Naive thymus-derived CD8-positive, alpha-beta T cell (primary cell): ENCODE data around the gene PKP3. TPM values are rescaled to one million over a fixed set of nuclear protein-coding genes. Genes with fewer than 3 reads are reported as not detected.
"Not testable (repeated sequence)": the region's sequence is repeated elsewhere in the genome, so short reads cannot be mapped to it uniquely, and the experiment has no call there.

Source experiments
- ATAC-seq, 2 donors: fragments of 150-1000 bp; cut with Tn5 transposase in 1 of 2; sonication (Bioruptor Pico), chemical (Tn5 transposase) in 1 of 2; 1 replicate in 1 of 2; 2 replicates in 1 of 2; pipeline ENCODE4 v1.10.0; 2021; ENCODE audit warnings: mild to moderate bottlenecking in 2 of 2, moderate library complexity in 2 of 2
- POLR2A ChIA-PET: fragments of 350-600 bp; sonication (Branson Sonifier 250); formaldehyde crosslinking; loops from one replicate; lab custom pipeline; 2021; ENCODE audit warnings: antibody characterized with exemption; lab: Charles Lee
- DNase-seq, 10 donors: peaks; one replicate each; pipeline versions ENCODE4 v3.0.0 to v3.0.0-alpha.2; 2020 to 2022
- H3K27ac Mint-ChIP-seq, 10 donors: one replicate each; pipeline ENCODE4 v1.8.0; 2020 to 2022; ENCODE audit warnings: mild to moderate bottlenecking in 10 of 10, mixed read lengths in 10 of 10, moderate library complexity in 4 of 10, inconsistent platforms in 1 of 10
- H3K27me3 Mint-ChIP-seq, 5 donors: one replicate each; pipeline ENCODE4 v1.8.0; 2021 to 2022; ENCODE audit warnings: mixed read lengths in 5 of 5
- H3K36me3 Mint-ChIP-seq, 3 donors: one replicate each; pipeline ENCODE4 v1.8.0; 2020 to 2022; ENCODE audit warnings: mixed read lengths in 3 of 3, mild to moderate bottlenecking in 2 of 3, inconsistent platforms in 1 of 3
- H3K4me1 Mint-ChIP-seq, 4 donors: one replicate each; pipeline ENCODE4 v1.8.0; 2021 to 2022; ENCODE audit warnings: mixed read lengths in 4 of 4
- H3K4me3 Mint-ChIP-seq, 10 donors: one replicate each; pipeline ENCODE4 v1.8.0; 2020 to 2022; ENCODE audit warnings: mild to moderate bottlenecking in 10 of 10, mixed read lengths in 10 of 10, moderate library complexity in 6 of 10, inconsistent platforms in 1 of 10
- H3K9me3 Mint-ChIP-seq, 9 donors: one replicate each; pipeline ENCODE4 v1.8.0; 2020 to 2022; ENCODE audit warnings: mixed read lengths in 9 of 9, mild to moderate bottlenecking in 3 of 9, inconsistent platforms in 1 of 9, moderate library complexity in 1 of 9
- polyA plus RNA-seq, 3 donors: library from polyadenylated mRNA; unstranded; fragments of 300-500 nt; fragmentation: Illumina TruSeq; gene quantifications; one replicate each; pipeline ENCODE4 v1.2.3, GENCODE V29; 2021
- total RNA-seq, 8 experiments: library from RNA in 2 of 8; stranded (reverse) in 2 of 8; gene quantifications; one replicate each; pipeline ENCODE4 v1.2.3 and lab custom pipeline; 2021 to 2026

The PKP3 gene
- total and polyA plus RNA-seq, 5 experiments from 2014 or later: 0.15 to 0.47 (median 0.23) TPM; not detected in 1

DNA sequence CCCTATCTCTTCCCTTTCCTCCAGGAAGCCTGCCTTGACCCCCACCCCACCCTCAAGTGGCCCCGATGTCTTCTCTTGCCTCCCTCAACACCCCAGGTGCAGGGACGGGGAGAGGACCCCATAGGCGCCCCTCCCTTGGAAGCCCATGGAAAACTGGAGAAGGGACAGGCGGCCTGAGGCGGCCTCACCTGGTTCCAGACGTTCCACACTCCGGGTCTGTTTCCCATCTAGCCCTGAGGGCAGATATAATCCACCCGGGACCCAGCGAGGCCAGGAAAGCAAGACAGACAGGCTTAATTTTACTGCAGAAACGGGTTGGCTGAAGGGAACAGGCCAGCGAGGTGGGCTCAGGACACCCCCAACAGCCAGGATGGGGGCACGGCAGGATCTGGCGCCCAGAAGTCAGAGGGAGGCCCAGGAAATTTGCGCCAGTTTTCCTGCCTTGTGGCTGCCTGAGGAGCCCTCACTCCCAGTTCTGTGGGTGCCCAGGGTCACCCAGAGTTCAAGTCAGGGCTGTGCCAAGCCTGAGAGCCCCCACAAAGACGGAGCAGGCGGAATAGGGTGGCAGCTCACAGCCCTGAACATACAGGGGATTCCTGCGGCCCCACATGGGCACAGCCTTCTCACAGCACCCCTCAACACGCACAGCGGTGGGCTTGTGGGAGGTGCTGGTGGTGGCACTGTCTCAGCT, 23.8 kb downstream of the PKP3 start:
- DNase-seq (peak in 2 of 10 donors; percentile 1 to 12), ATAC-seq (no peak)
- Mint-ChIP-seq H3K27ac (peak overlapping the region in 8 of 10 donors; percentile 32 to 90 (median 65)), H3K36me3 (peaks cover 0 to 3% (median 0%) of the 10 kb centered on the region in 3 donors), H3K4me1 (peaks cover 9 to 41% (median 29%) of the 10 kb centered on the region in 4 donors), H3K9me3 (no peaks in the 10 kb centered on the region), H3K4me3 (peak overlapping the region; percentile 66 to 94 (median 74)), H3K27me3 (no peaks in the 10 kb centered on the region)
- POLR2A ChIA-PET: interaction anchor here (1.2 to 7.9 kb wide), 7 partner anchors 8 to 210 kb away, joined by 3 to 144 read pairs (median 15); partner anchors contain the start of genes ANO9, BET1L, PTDSS2 and RIC8A

GRCh38 chr11:418343-419247, 24.6 kb downstream of the PKP3 start:
- Mint-ChIP-seq H3K27me3 (no peaks in the 10 kb centered on the region), H3K4me3 (peak overlapping the region in 5 of 10 donors; percentile 25 to 80 (median 58)), H3K36me3 (peaks cover 0 to 3% (median 2%) of the 10 kb centered on the region in 3 donors), H3K27ac (peak overlapping the region in 6 of 10 donors; percentile 18 to 75 (median 42)), H3K9me3 (no peaks in the 10 kb centered on the region), H3K4me1 (peaks cover 5 to 33% (median 23%) of the 10 kb centered on the region in 4 donors)
- ATAC-seq (no peak), DNase-seq (peak in 2 of 10 donors; percentile 1 to 4)
- POLR2A ChIA-PET: interaction anchor here (5.2 to 7.9 kb wide), 2 partner anchors 22 to 30 kb away, joined by 52 to 144 read pairs; partner anchors contain the start of genes ANO9 and PTDSS2

DNA sequence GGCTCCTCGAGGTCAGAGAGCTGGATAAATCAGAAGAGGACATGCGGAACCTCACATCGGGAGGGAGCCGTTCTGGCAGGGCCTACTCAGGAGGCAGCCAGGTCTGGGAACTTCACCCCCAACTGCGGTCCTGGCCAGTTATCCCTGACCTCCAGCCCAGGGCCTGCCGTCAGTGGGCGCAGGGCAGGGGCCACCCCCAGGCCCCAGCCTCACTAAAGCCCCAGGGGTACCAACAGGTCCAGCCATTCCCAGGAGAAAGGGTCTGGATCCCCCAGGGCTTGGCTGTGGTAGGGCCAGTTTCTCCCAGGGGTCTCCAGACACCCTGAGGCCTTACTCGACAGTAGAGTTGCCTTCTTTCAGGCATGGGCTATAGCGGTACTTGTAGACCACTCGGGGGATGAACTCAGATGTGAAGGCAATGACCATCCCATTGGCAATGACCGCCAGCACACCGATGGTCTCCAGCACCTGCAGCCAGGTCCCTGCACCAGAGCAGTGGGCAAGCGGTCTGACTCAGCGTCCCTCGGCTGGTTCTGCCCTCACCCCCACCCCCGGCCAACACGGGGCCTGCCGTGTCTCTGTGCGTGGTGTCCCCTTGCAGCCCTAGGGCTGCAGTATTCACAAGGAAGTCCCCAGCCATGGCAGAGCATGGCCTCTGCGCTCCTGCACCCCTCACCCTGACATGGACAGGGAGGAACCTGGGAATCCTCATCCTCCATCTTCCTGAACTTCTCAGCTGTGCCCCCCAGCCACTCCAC, 25.4 kb downstream of the PKP3 start:
- peaks cover 0 to under 1% (median 0%) of the 10 kb centered on the region in 9 donors for H3K9me3 Mint-ChIP-seq
- peaks cover 3 to 28% (median 20%) of the 10 kb centered on the region in 4 donors for H3K4me1 Mint-ChIP-seq
- H3K4me3 Mint-ChIP-seq: no peak overlapping the region
- POLR2A ChIA-PET: no interaction called here
- peak overlapping the region in 2 of 10 donors; percentile 18 to 31 for H3K27ac Mint-ChIP-seq
- peaks cover 3 to 4% (median 3%) of the 10 kb centered on the region in 3 donors for H3K36me3 Mint-ChIP-seq
- ATAC-seq (no peak), DNase-seq (peak in 2 of 10 donors; percentile 0 to 3)
- no peaks in the 10 kb centered on the region for H3K27me3 Mint-ChIP-seq

DNA sequence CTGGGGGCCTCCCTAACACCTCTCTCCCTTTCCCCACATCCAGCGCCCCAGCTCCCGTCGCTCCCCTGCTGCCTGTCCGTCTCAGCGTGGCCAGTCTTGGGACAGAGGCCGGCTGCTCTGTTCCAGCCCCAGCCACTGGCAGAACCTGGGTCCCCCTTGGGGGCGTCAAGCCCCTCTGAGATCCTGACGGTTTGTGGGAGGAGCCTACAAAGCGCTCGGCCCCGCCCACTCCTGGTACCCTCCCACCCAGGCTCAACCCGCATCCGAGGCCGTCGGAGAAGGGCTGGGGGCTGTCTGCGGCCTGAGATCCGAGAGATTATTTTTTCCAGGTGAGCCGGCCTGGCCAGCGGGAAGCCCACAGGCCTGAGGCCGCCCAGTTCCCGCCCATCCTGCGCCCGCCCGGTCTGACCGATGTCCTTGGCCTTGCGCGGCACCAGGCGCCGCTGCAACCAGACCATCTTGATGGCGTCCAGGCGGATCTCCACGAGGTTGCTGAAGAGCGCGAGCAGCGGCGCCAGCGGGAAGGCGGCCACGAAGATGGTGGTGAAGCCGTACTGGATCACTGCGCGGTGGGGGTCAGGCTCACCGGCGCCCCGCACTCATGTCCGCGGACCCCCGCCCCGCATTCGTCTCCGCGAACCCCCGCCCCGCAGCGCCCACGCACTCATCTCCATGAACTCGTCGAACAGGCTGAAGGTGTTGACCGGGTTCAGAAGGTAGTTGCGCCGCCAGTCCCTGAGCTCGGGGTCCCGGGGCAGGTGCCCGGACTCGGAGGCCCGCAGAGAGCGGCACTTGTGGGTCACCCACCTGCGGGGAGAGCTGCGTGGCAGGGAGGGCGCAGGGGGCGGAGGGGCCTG, 26.3 kb downstream of the PKP3 start:
- ATAC-seq (no peak), DNase-seq (peak in 3 of 10 donors; percentile 0 to 52 (median 7))
- Mint-ChIP-seq H3K9me3 (peaks cover 0 to 4% (median 0%) of the 10 kb centered on the region in 9 donors), H3K4me3 (no peak overlapping the region), H3K27ac (no peak overlapping the region), H3K27me3 (no peaks in the 10 kb centered on the region), H3K36me3 (peaks cover 6 to 9% (median 9%) of the 10 kb centered on the region in 3 donors), H3K4me1 (peaks cover 4 to 20% (median 14%) of the 10 kb centered on the region in 4 donors)
- POLR2A ChIA-PET: no interaction called here

- POLR2A ChIA-PET: interaction anchor here (1.1 kb wide), 1 partner anchor 9 kb away, joined by 3 read pairs; no protein-coding TSS in a partner anchor
- Mint-ChIP-seq H3K36me3 (peaks cover 11% of the 10 kb centered on the region in 3 donors), H3K4me3 (no peak overlapping the region), H3K27ac (no peak overlapping the region), H3K4me1 (peaks cover 4 to 13% (median 9%) of the 10 kb centered on the region in 4 donors), H3K9me3 (peaks cover 0 to 4% (median 0%) of the 10 kb centered on the region in 9 donors), H3K27me3 (no peaks in the 10 kb centered on the region)
- DNase-seq (peak in 1 of 10 donors; percentile 0), ATAC-seq (no peak)
These were observed 26.9 kb downstream of the PKP3 start for GRCh38 chr11:420911-421321.

- peak in 2 of 10 donors; percentile 0 to 34 for DNase-seq
- Mint-ChIP-seq H3K9me3 (peaks cover 0 to 4% (median 0%) of the 10 kb centered on the region in 9 donors), H3K27me3 (no peaks in the 10 kb centered on the region), H3K36me3 (peaks cover 11 to 13% (median 11%) of the 10 kb centered on the region in 3 donors), H3K27ac (peak overlapping the region in 1 of 10 donors; percentile 80), H3K4me3 (no peak overlapping the region), H3K4me1 (peaks cover 2 to 7% (median 5%) of the 10 kb centered on the region in 4 donors)
- POLR2A ChIA-PET: interaction anchor here (0.5 to 1.1 kb wide), 2 partner anchors 19 to 83 kb away, joined by 3 to 10 read pairs; partner anchors contain the start of gene ANO9
- no peak for ATAC-seq
These were observed 28.2 kb downstream of the PKP3 start for GRCh38 chr11:422249-422656.

DNA sequence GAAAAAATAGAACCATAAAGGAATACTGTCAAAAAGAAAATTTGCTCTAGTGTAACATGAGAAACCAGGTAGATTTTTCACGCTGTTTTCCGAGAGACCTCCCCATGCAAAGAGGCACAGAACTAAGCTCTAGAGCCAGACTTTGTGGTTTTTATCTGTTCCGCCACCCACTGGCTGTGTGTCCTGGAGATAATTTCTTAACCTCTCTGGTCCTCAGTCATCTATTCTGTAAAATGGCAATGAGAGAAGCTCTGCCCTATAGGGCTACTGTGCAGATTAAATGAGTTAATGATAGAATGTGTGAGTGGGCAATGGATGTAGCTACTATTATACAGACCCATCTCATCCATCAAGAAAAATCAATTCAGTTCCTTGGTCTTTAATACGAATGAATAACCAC, 30.2 kb downstream of the PKP3 start:
- H3K9me3 Mint-ChIP-seq: peaks cover 0 to 4% (median 0%) of the 10 kb centered on the region in 9 donors
- peaks cover 11 to 16% (median 16%) of the 10 kb centered on the region in 3 donors for H3K36me3 Mint-ChIP-seq
- no peak for DNase-seq
- H3K4me3 Mint-ChIP-seq: no peak overlapping the region
- H3K27me3 Mint-ChIP-seq: no peaks in the 10 kb centered on the region
- peaks cover 0 to 2% (median 0%) of the 10 kb centered on the region in 4 donors for H3K4me1 Mint-ChIP-seq
- no peak for ATAC-seq
- POLR2A ChIA-PET: no interaction called here
- H3K27ac Mint-ChIP-seq: no peak overlapping the region

- not testable (repeated sequence) for DNase-seq, H3K27me3 Mint-ChIP-seq, H3K27ac Mint-ChIP-seq, H3K9me3 Mint-ChIP-seq, ATAC-seq, H3K4me3 Mint-ChIP-seq, H3K4me1 Mint-ChIP-seq
- peaks cover 11 to 16% (median 16%) of the 10 kb centered on the region in 3 donors for H3K36me3 Mint-ChIP-seq
- POLR2A ChIA-PET: interaction anchor here (0.7 kb wide), 1 partner anchor 135 kb away, joined by 4 read pairs; no protein-coding TSS in a partner anchor
These were observed 30.8 kb downstream of the PKP3 start for GRCh38 chr11:424766-425165.

GRCh38 chr11:425301-425700, 31.3 kb downstream of the PKP3 start:
- no peak overlapping the region for H3K4me3 Mint-ChIP-seq
- no peak overlapping the region for H3K27ac Mint-ChIP-seq
- DNase-seq: no peak
- no peak for ATAC-seq
- POLR2A ChIA-PET: interaction anchor here (0.7 to 1.3 kb wide), 3 partner anchors 8 to 136 kb away, joined by 3 to 4 read pairs (median 3); no protein-coding TSS in a partner anchor
- H3K36me3 Mint-ChIP-seq: peaks cover 11 to 16% (median 16%) of the 10 kb centered on the region in 3 donors
- no peaks in the 10 kb centered on the region for H3K27me3 Mint-ChIP-seq
- peaks cover 0 to 2% (median 0%) of the 10 kb centered on the region in 4 donors for H3K4me1 Mint-ChIP-seq
- peaks cover 0 to 4% (median 0%) of the 10 kb centered on the region in 9 donors for H3K9me3 Mint-ChIP-seq

DNA sequence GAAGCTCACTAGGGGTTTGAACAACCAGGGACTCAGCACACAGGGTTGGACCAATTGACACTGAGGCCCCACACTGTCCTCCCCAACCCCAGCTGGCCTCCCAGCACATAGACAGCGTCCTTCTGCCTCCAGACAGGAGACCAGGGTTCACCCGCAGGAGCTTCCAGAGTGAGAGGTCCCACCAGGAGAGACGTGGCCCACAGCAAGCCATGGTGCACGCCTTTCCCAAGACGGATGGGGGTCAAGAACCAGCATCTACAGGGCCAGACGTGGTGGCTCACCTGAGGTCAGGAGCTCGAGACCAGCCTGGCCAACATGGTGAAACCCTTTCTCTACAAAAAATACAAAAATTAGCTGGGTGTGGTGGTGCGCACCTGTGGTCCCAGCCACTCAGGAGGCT, 32.8 kb downstream of the PKP3 start:
- no peak overlapping the region for H3K27ac Mint-ChIP-seq
- no peak overlapping the region for H3K4me3 Mint-ChIP-seq
- POLR2A ChIA-PET: interaction anchor here (1.0 to 1.3 kb wide), 3 partner anchors 12 to 21 kb away, joined by 3 to 4 read pairs (median 3); partner anchors contain the start of gene SIGIRR
- ATAC-seq (no peak), DNase-seq (peak in 1 of 10 donors; percentile 0)
- peaks cover 0 to 2% (median 0%) of the 10 kb centered on the region in 4 donors for H3K4me1 Mint-ChIP-seq
- H3K27me3 Mint-ChIP-seq: no peaks in the 10 kb centered on the region
- H3K36me3 Mint-ChIP-seq: peaks cover 11 to 16% (median 16%) of the 10 kb centered on the region in 3 donors
- peaks cover 0 to 4% (median 0%) of the 10 kb centered on the region in 9 donors for H3K9me3 Mint-ChIP-seq
